Stimulated activated CD8-positive, alpha-beta memory T cell treated with anti-CD3 and anti-CD28 coated beads, Interleukin-15, amount 100 ng/mL, for 4 hours (primary cell): ENCODE measurements around the gene OSGEP.
"Not testable (repeated sequence)": the region's sequence is repeated elsewhere in the genome, so short reads cannot be mapped to it uniquely, and the experiment has no call there.

Source experiments
- DNase-seq, 2 donors: peaks; one replicate each; pipeline ENCODE4 v3.0.0-alpha.2; 2020; ENCODE audit warnings: low read depth in 2 of 2

The OSGEP gene

GRCh38 chr14:20469890-20470602 is 15.4 kb upstream of the OSGEP start:
- peak; percentile 22 to 37 for DNase-seq

GRCh38 chr14:20469242-20469889 is 14.8 kb upstream of the OSGEP start, which contains the start of gene PNP:
TSS of gene PNP (plus strand) at chr14:20469406. CDS start at chr14:20469525, 119 bp downstream.
- DNase-seq, result peak; percentile 63 to 76

- no peak for DNase-seq
These were observed 14.2 kb upstream of the OSGEP start for GRCh38 chr14:20468764-20469241.

GRCh38 chr14:20461225-20462141 is 6.9 kb upstream of the OSGEP start, which contains the start of gene PIP4P1:
TSS of gene PIP4P1 (minus strand) at chr14:20461434. CDS start at chr14:20461325, 109 bp downstream.
- DNase-seq, result peak; percentile 92 to 98

GRCh38 chr14:20460458-20461224 is 6.0 kb upstream of the OSGEP start:
- peak; percentile 16 to 30 for DNase-seq

- no peak for DNase-seq
These were observed 3.6 kb upstream of the OSGEP start for GRCh38 chr14:20458031-20458789.

- DNase-seq, result no peak
These were observed 2.4 kb upstream of the OSGEP start for GRCh38 chr14:20456971-20457370.

- DNase-seq, result peak in 1 of 2 donors; percentile 19
These were observed 1.0 kb upstream of the OSGEP start for GRCh38 chr14:20455355-20456300.

- DNase-seq, result not testable (repeated sequence)
These were observed 1.8 kb downstream of the OSGEP start for GRCh38 chr14:20452831-20453230.

- no peak for DNase-seq
These were observed 7.7 kb downstream of the OSGEP start for GRCh38 chr14:20446889-20447288.

GRCh38 chr14:20443650-20444049 is 11.0 kb downstream of the OSGEP start:
- not testable (repeated sequence) for DNase-seq

GRCh38 chr14:20441461-20441860 is 13.2 kb downstream of the OSGEP start:
- DNase-seq, result no peak

- DNase-seq, result no peak
These were observed 13.7 kb downstream of the OSGEP start for GRCh38 chr14:20440882-20441281.

GRCh38 chr14:20440465-20440864 is 14.1 kb downstream of the OSGEP start:
- no peak for DNase-seq

- DNase-seq, result no peak
These were observed 15.9 kb downstream of the OSGEP start for GRCh38 chr14:20438664-20439063.

GRCh38 chr14:20436363-20436755 is 18.3 kb downstream of the OSGEP start:
- no peak for DNase-seq

- DNase-seq, result no peak
These were observed 18.8 kb downstream of the OSGEP start, which contains the start of gene KLHL33 for GRCh38 chr14:20435582-20436362. TSS of gene KLHL33 (minus strand) at chr14:20436166. CDS start at chr14:20435811, 355 bp downstream.
